GM18951 (cell line): ENCODE data around the gene SSBP2.
"Not testable (repeated sequence)": the region's sequence is repeated elsewhere in the genome, so short reads cannot be mapped to it uniquely, and the experiment has no call there.

Experiments
- POLR2A ChIP-seq: IDR thresholded peaks from 4 replicates; pipeline ENCODE4 v1.6.1; 2011; ENCODE audit warnings: mild to moderate bottlenecking; ENCODE audit not compliant: insufficient read length, insufficient read depth; ENCODE audit errors: extremely low read depth
- in situ Hi-C: fragments of 300-500 bp; cut with MboI; formaldehyde crosslinking; loops from one replicate; pipeline ENCODE4 v1.12.0; 2022; ENCODE audit warnings: low sequenced_read_pairs, mixed read lengths, inconsistent platforms; ENCODE audit not compliant: unreplicated experiment

Gene SSBP2

GRCh38 chr5:81604193-81604592, 146.7 kb downstream of the SSBP2 start:
- TF ChIP-seq POLR2A = no peak
- in situ Hi-C loops = no loop called here

- in situ Hi-C loops = no loop called here
- TF ChIP-seq POLR2A = no peak
Observed at GRCh38 chr5:81601919-81602318, 149.0 kb downstream of the SSBP2 start.

- in situ Hi-C loops = not testable (repeated sequence)
Observed at GRCh38 chr5:81592085-81592484, 158.8 kb downstream of the SSBP2 start.

GRCh38 chr5:81590498-81591384, 160.2 kb downstream of the SSBP2 start:
- TF ChIP-seq POLR2A = no peak
- in situ Hi-C loops = no loop called here

GRCh38 chr5:81579262-81579924, 171.5 kb downstream of the SSBP2 start:
- TF ChIP-seq POLR2A = no peak
- in situ Hi-C loops = no loop called here

- no peak for TF ChIP-seq POLR2A
- in situ Hi-C loops = no loop called here
Observed at GRCh38 chr5:81577091-81577490, 173.8 kb downstream of the SSBP2 start.

GRCh38 chr5:81575924-81576323, 175.0 kb downstream of the SSBP2 start:
- TF ChIP-seq POLR2A = no peak

GRCh38 chr5:81572201-81572600, 178.7 kb downstream of the SSBP2 start:
- in situ Hi-C loops = no loop called here
- no peak for TF ChIP-seq POLR2A

More at GRCh38 chr5:81575924-81576323, 175.0 kb downstream of the SSBP2 start:
- in situ Hi-C loops = no loop called here

GRCh38 chr5:81558188-81558587, 192.7 kb downstream of the SSBP2 start:
- in situ Hi-C loops = no loop called here
- TF ChIP-seq POLR2A = no peak

GRCh38 chr5:81556809-81557208, 194.1 kb downstream of the SSBP2 start:
- TF ChIP-seq POLR2A = no peak
- in situ Hi-C loops = no loop called here

- in situ Hi-C loops = no loop called here
- TF ChIP-seq POLR2A = no peak
Observed at GRCh38 chr5:81555865-81556264, 195.0 kb downstream of the SSBP2 start.

GRCh38 chr5:81554647-81555046, 196.2 kb downstream of the SSBP2 start:
- no peak for TF ChIP-seq POLR2A

GRCh38 chr5:81553567-81554212, 197.2 kb downstream of the SSBP2 start:
- in situ Hi-C loops = no loop called here
- no peak for TF ChIP-seq POLR2A

More at GRCh38 chr5:81554647-81555046, 196.2 kb downstream of the SSBP2 start:
- in situ Hi-C loops = no loop called here
